SK-N-SH (cell line): ENCODE results near the gene NMNAT2. TPM values are rescaled to one million over a fixed set of nuclear protein-coding genes. Genes with fewer than 3 reads are reported as not detected.

Source experiments
- CTCF ChIA-PET: fragments of 300-600, 350-600 bp; formaldehyde crosslinking; extraction: SDS; loops from one replicate; lab custom pipeline; 2021; lab: Yijun Ruan, JAX
- POLR2A ChIA-PET: fragments of 350-600 bp; sonication (Branson Sonifier 250); formaldehyde crosslinking; extraction: SDS; loops from one replicate; lab custom pipeline; 2020; ENCODE audit warnings: antibody characterized with exemption, inconsistent platforms; lab: Yijun Ruan, JAX
- DNase-seq: peaks from one replicate; pipeline ENCODE4 v3.0.0; 2012
- H2AFZ ChIP-seq: fragments of 200-600 bp; sonication (generic); 2 replicates; pipeline ENCODE4 v1.8.1; 2016; ENCODE audit warnings: antibody characterized with exemption, mild to moderate bottlenecking, low read depth
- H3F3A ChIP-seq: fragments of 200-600 bp; sonication (generic); replicated peaks from 2 replicates; pipeline ENCODE3; 2016; ENCODE audit warnings: antibody characterized with exemption, mild to moderate bottlenecking; ENCODE audit not compliant: insufficient read depth
- H3K27ac ChIP-seq, 2 experiments: fragments of 200-500 bp in 1 of 2; fragments of 200-600 bp in 1 of 2; sonication (Bioruptor generic) in 1 of 2; sonication (generic), shearing (Covaris generic) in 1 of 2; 2 replicates each; pipeline versions ENCODE4 v1.5.1 to v1.6.1; 2014 to 2016; ENCODE audit warnings: low read depth in 2 of 2, inconsistent platforms in 1 of 2, low read length in 1 of 2, mild to moderate bottlenecking in 1 of 2, mixed read lengths in 1 of 2
- H3K27me3 ChIP-seq: fragments of 200-600 bp; sonication (generic), shearing (Covaris generic); 2 replicates; pipeline ENCODE4 v1.6.1; 2016; ENCODE audit warnings: mixed run types; ENCODE audit not compliant: insufficient read depth
- H3K36me3 ChIP-seq, 2 experiments: fragments of 200-500 bp in 1 of 2; fragments of 200-600 bp in 1 of 2; sonication (Bioruptor generic) in 1 of 2; sonication (generic) in 1 of 2; replicated peaks in 1 of 2; 2 replicates each; pipeline versions ENCODE3 to v1.5.1; 2014 to 2016; ENCODE audit warnings: low read length in 1 of 2, mild to moderate bottlenecking in 1 of 2; ENCODE audit not compliant: insufficient read depth in 2 of 2, control insufficient read depth in 1 of 2
- H3K4me1 ChIP-seq, 2 experiments: fragments of 200-500 bp in 1 of 2; fragments of 200-600 bp in 1 of 2; sonication (Bioruptor generic) in 1 of 2; sonication (generic), shearing (Covaris generic) in 1 of 2; 2 replicates each; pipeline versions ENCODE4 v1.5.1 to v1.6.1; 2014 to 2016; ENCODE audit warnings: low read depth in 1 of 2, low read length in 1 of 2, mixed run types in 1 of 2; ENCODE audit not compliant: insufficient read depth in 2 of 2, control insufficient read depth in 1 of 2
- H3K4me2 ChIP-seq: fragments of 200-600 bp; sonication (generic), shearing (Covaris generic); 2 replicates; pipeline ENCODE4 v1.6.1; 2017; ENCODE audit warnings: mixed run types
- H3K4me3 ChIP-seq, 2 experiments: fragments of 200-500 bp in 1 of 2; fragments of 200-600 bp in 1 of 2; sonication (Bioruptor generic) in 1 of 2; sonication (generic), shearing (Covaris generic) in 1 of 2; 2 replicates each; pipeline versions ENCODE4 v1.5.1 to v1.8.1; 2014 to 2016; ENCODE audit warnings: low read depth in 2 of 2, inconsistent platforms in 1 of 2, low read length in 1 of 2, mild to moderate bottlenecking in 1 of 2, mixed read lengths in 1 of 2, moderate library complexity in 1 of 2
- H3K79me2 ChIP-seq: fragments of 200-600 bp; sonication (generic); 2 replicates; pipeline ENCODE4 v1.8.1; 2017; ENCODE audit warnings: mild to moderate bottlenecking; ENCODE audit not compliant: insufficient read depth
- H3K9ac ChIP-seq: fragments of 200-600 bp; sonication (generic); 2 replicates; pipeline ENCODE4 v1.6.1; 2017; ENCODE audit warnings: mixed run types
- H3K9me2 ChIP-seq: fragments of 200-600 bp; sonication (generic); 2 replicates; pipeline ENCODE4 v1.6.1; 2017; ENCODE audit warnings: mixed run types
- H3K9me3 ChIP-seq: fragments of 200-600 bp; sonication (generic); 2 replicates; pipeline ENCODE4 v1.6.1; 2017; ENCODE audit warnings: mixed run types, mild to moderate bottlenecking, moderate library complexity
- H4K20me1 ChIP-seq: fragments of 200-600 bp; sonication (generic); 2 replicates; pipeline ENCODE4 v1.6.1; 2017; ENCODE audit warnings: mild to moderate bottlenecking, mixed run types; ENCODE audit not compliant: insufficient read depth
- CHD2 ChIP-seq: fragments of 150-350 bp; IDR thresholded peaks from 2 replicates; pipeline ENCODE4 v1.6.1; 2018; ENCODE audit warnings: low read length; ENCODE audit not compliant: partially characterized antibody
- ELF1 ChIP-seq: IDR thresholded peaks from 2 replicates; pipeline ENCODE4 v1.4.0; 2012
- EZH2phosphoT487 ChIP-seq: fragments of 200-600 bp; sonication (generic); IDR thresholded peaks from 2 replicates; pipeline ENCODE4 v1.6.1; 2017; ENCODE audit warnings: low read depth, mixed run types, mild to moderate bottlenecking, antibody characterized with exemption, moderate library complexity, borderline replicate concordance
- FOSL2 ChIP-seq: IDR thresholded peaks from 2 replicates; pipeline ENCODE4 v1.4.0; 2012; ENCODE audit warnings: low read depth, mild to moderate bottlenecking, moderate library complexity, borderline replicate concordance
- FOXM1 ChIP-seq: IDR thresholded peaks from 2 replicates; pipeline ENCODE4 v1.4.0; 2012; ENCODE audit warnings: low read depth, mild to moderate bottlenecking
- GATA2 ChIP-seq: sonication (generic); formaldehyde crosslinking; IDR thresholded peaks from 2 replicates; pipeline ENCODE4 v1.5.0; 2020; ENCODE audit warnings: mild to moderate bottlenecking, missing genetic modification reagents
- IRF3 ChIP-seq: fragments of 150-350 bp; IDR thresholded peaks from 2 replicates; pipeline ENCODE4 v1.6.1; 2016; ENCODE audit warnings: mild to moderate bottlenecking, low read depth, low read length
- JUND ChIP-seq: IDR thresholded peaks from 2 replicates; pipeline ENCODE4 v1.4.0; 2012
- MAX ChIP-seq: IDR thresholded peaks from 2 replicates; pipeline ENCODE4 v1.4.0; 2012; ENCODE audit warnings: low read depth
- MEF2A ChIP-seq: IDR thresholded peaks from 2 replicates; pipeline ENCODE4 v1.4.0; 2012; ENCODE audit warnings: low read depth, borderline replicate concordance
- NFIC ChIP-seq: IDR thresholded peaks from 2 replicates; pipeline ENCODE4 v1.4.0; 2012; ENCODE audit warnings: borderline replicate concordance
- NRF1 ChIP-seq: IDR thresholded peaks from 2 replicates; pipeline ENCODE4 v1.6.1; 2012; ENCODE audit warnings: low read depth, mild to moderate bottlenecking, low read length
- PBX3 ChIP-seq: IDR thresholded peaks from 2 replicates; pipeline ENCODE4; 2012
- RFX5 ChIP-seq: IDR thresholded peaks from 2 replicates; pipeline ENCODE4 v1.6.1; 2012; ENCODE audit warnings: mild to moderate bottlenecking, improper control_type of control experiment, low read length
- SIN3A ChIP-seq: IDR thresholded peaks from 2 replicates; pipeline ENCODE4 v1.6.1; 2012; ENCODE audit warnings: low read depth, mild to moderate bottlenecking, low read length, moderate library complexity, borderline replicate concordance
- SMC3 ChIP-seq: IDR thresholded peaks from 2 replicates; pipeline ENCODE4 v1.6.1; 2012; ENCODE audit warnings: low read depth, low read length, improper control_type of control experiment
- TCF12 ChIP-seq: IDR thresholded peaks from 2 replicates; pipeline ENCODE4 v1.4.0; 2012
- TEAD4 ChIP-seq: IDR thresholded peaks from 2 replicates; pipeline ENCODE4 v1.4.0; 2012; ENCODE audit warnings: mild to moderate bottlenecking, borderline replicate concordance; ENCODE audit not compliant: insufficient read depth
- USF1 ChIP-seq: IDR thresholded peaks from 2 replicates; pipeline ENCODE4 v1.4.0; 2012; ENCODE audit warnings: low read depth, borderline replicate concordance
- ZBTB33 ChIP-seq: IDR thresholded peaks from 2 replicates; pipeline ENCODE4 v1.4.0; 2012; ENCODE audit warnings: low read depth, borderline replicate concordance
- WGBS: methylation state at CpG from one replicate; pipeline ENCODE4 v1.1.6; 2017; ENCODE audit warnings: low lambda C conversion rate; 5-methylcytosine and 5-hydroxymethylcytosine counted together
- polyA plus RNA-seq, 3 experiments: library from polyadenylated mRNA; depleted of rRNA; stranded (reverse); fragments of >200 nt; gene quantifications; 2 replicates each; pipeline ENCODE4 v1.2.3, GENCODE V29; 2012

Gene NMNAT2
- polyA plus RNA-seq, 1 of the 3 experiments (the other 2 are of a cell fraction) = 0.07 TPM

- no peaks in the 10 kb centered on the region for H3K79me2 ChIP-seq
- peaks cover 0 to under 1% of the 10 kb centered on the region in 2 experiments; a peak in 1 of 4 replicates for H3K4me1 ChIP-seq
- no peak for DNase-seq
- 55% methylated on average over 1 of the region's 1 CpG for WGBS
- H3K4me3 ChIP-seq = no peak overlapping the region
- TF ChIP-seq ZBTB33 (no peak), SMC3 (no peak), NFIC (no peak), USF1 (no peak), NRF1 (no peak), MEF2A (no peak), FOSL2 (no peak), GATA2 (no peak), TCF12 (no peak), RFX5 (no peak), PBX3 (no peak), EZH2phosphoT487 (no peak), IRF3 (no peak), MAX (no peak), JUND (no peak), ELF1 (no peak), TEAD4 (no peak), SIN3A (no peak), FOXM1 (no peak), CHD2 (no peak)
- no peaks in the 10 kb centered on the region for H3K36me3 ChIP-seq
- H3K9me2 ChIP-seq = no peaks in the 10 kb centered on the region
- H4K20me1 ChIP-seq = no peaks in the 10 kb centered on the region
- no peak overlapping the region for H3K4me2 ChIP-seq
- no peaks in the 10 kb centered on the region for H3K9me3 ChIP-seq
- no peak overlapping the region for H3K9ac ChIP-seq
- no peaks in the 10 kb centered on the region; the same call in 1 of the 2 replicates for H3K27me3 ChIP-seq
- no peak overlapping the region for H2AFZ ChIP-seq
- H3F3A ChIP-seq = no peaks in the 10 kb centered on the region
- H3K27ac ChIP-seq = no peak overlapping the region
- CTCF ChIA-PET = interaction anchor here (0.7 kb wide), 1 partner anchor 211 kb away, joined by 3 read pairs; no protein-coding TSS in a partner anchor
- POLR2A ChIA-PET = no interaction called here
Measured at GRCh38 chr1:183366116-183366515, 52.1 kb downstream of the NMNAT2 start.
